Caco-2 (cell line): Measurements from ENCODE around the gene DRC7. TPM values are rescaled to one million over a fixed set of nuclear protein-coding genes. Genes with fewer than 3 reads are reported as not detected.

ENCODE experiments used
- BruUV-seq: library from RNA; stranded (reverse); fragments of 400-500 nt; replicated peaks from 2 replicates; lab custom pipeline; 2021; lab: Mats Ljungman, UMichigan
- CTCF ChIA-PET: fragments of 300-600 bp; sonication (Branson Sonifier 250); formaldehyde crosslinking; loops from one replicate; lab custom pipeline; 2022; ENCODE audit warnings: antibody characterized with exemption; lab: Charles Lee
- POLR2A ChIA-PET: fragments of 300-600 bp; sonication (Branson Sonifier 250); formaldehyde crosslinking; loops from one replicate; lab custom pipeline; 2022; ENCODE audit warnings: antibody characterized with exemption; lab: Charles Lee
- DNase-seq, 2 experiments: peaks; one replicate each; pipeline versions ENCODE4 v3.0.0 to v3.0.0-alpha.2; 2020 to 2022
- H3K27me3 ChIP-seq: replicated peaks from 2 replicates; pipeline ENCODE4 v1.6.0; 2011; ENCODE audit warnings: low read length; ENCODE audit not compliant: control insufficient read depth, insufficient read depth
- H3K36me3 ChIP-seq: 2 replicates; pipeline ENCODE4 v1.5.1; 2011; ENCODE audit warnings: low read length; ENCODE audit not compliant: control insufficient read depth, insufficient read depth
- H3K4me1 ChIP-seq: fragments of 250-450 bp; sonication (Bioruptor Pico); 2 replicates; pipeline ENCODE4 v1.5.1; 2020; ENCODE audit warnings: mild to moderate bottlenecking
- H3K4me3 ChIP-seq: 2 replicates; pipeline ENCODE4 v1.5.1; 2011; ENCODE audit warnings: low read depth, mild to moderate bottlenecking, control low read depth, low read length
- H3K9me3 ChIP-seq: fragments of 250-450 bp; sonication (Bioruptor Pico); 2 replicates; pipeline ENCODE4 v1.5.1; 2020; ENCODE audit warnings: mild to moderate bottlenecking, moderate library complexity
- H3K27ac Mint-ChIP-seq: one replicate; pipeline ENCODE4 v1.8.0; 2022; ENCODE audit warnings: mixed read lengths; ENCODE audit not compliant: unreplicated experiment
- H3K27me3 Mint-ChIP-seq: one replicate; pipeline ENCODE4 v1.8.0; 2022; ENCODE audit warnings: mixed read lengths; ENCODE audit not compliant: insufficient read depth, unreplicated experiment
- H3K36me3 Mint-ChIP-seq: one replicate; pipeline ENCODE4 v1.8.0; 2022; ENCODE audit warnings: mild to moderate bottlenecking, mixed read lengths; ENCODE audit not compliant: insufficient read depth, unreplicated experiment
- H3K4me1 Mint-ChIP-seq: one replicate; pipeline ENCODE4 v1.8.0; 2022; ENCODE audit warnings: low read depth, mixed read lengths; ENCODE audit not compliant: unreplicated experiment
- H3K4me3 Mint-ChIP-seq: one replicate; pipeline ENCODE4 v1.8.0; 2022; ENCODE audit warnings: mild to moderate bottlenecking, moderate library complexity, mixed read lengths; ENCODE audit not compliant: unreplicated experiment
- H3K9me3 Mint-ChIP-seq: one replicate; pipeline ENCODE4 v1.8.0; 2022; ENCODE audit warnings: mixed read lengths; ENCODE audit not compliant: unreplicated experiment
- intact Hi-C: fragments of 100-400 bp; cut with micrococcal nuclease; formaldehyde crosslinking; loops from one replicate; pipeline ENCODE4 v1.10.0; 2022; ENCODE audit not compliant: unreplicated experiment
- total RNA-seq: library from RNA; stranded (reverse); gene quantifications from 2 replicates; pipeline ENCODE4 v1.2.3, GENCODE V29; 2022
- TF ChIP-seq, protein P1 (sequence below), 2 experiments: fragments of 200-600 bp in 1 of 2; IDR thresholded peaks; 1 replicate in 1 of 2; 2 replicates in 1 of 2; pipeline versions ENCODE4 v1.5.1 to v1.8.0; 2011 to 2022; ENCODE audit warnings: antibody characterized with exemption in 1 of 2, control low read depth in 1 of 2, inconsistent platforms in 1 of 2, low read depth in 1 of 2, low read length in 1 of 2, mild to moderate bottlenecking in 1 of 2, moderate library complexity in 1 of 2; ENCODE audit not compliant: insufficient read depth in 1 of 2, severe bottlenecking in 1 of 2, unreplicated experiment in 1 of 2

Gene DRC7
- total RNA-seq, 1 experiment from 2014 or later = 1.1 TPM

DNA sequence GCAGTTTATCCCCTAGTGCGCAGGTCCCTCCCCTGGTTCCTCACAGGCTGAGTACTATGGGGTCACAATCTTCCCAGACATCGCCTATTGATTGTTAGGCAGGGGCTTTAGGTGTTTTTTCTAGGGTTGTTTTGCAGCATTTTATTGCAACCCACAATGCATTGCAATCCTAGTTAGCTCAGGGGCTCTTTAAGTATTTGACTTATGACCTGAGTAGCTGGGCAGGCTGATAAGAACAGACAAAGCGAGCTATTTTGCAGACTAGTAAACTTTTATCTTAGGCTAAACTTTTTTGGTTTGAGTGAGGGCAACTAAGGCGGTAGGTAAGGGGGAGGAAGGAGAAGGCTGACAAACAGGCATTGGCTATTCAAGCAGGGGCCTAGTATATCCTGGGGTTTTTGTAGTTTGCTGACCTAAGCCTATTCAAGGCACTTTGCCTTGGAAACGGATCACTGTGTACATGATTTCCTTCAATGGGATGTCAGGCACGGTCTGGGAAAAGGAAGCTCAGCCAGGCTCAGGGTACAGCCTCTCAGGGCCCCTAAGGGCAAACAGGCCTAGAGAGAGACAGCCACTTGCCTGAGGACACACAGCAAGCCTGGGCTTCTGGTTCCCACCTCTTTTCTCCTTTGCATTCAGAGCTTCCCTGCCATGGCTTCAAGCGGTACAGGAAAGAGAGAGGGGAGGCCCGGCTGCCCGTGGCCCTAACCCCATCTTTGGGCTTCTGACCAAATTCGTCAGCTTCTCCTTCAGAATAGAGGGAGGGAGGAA lies 6.4 kb downstream of the DRC7 start:
- intact Hi-C loops = loop anchor here (1.0 to 5.0 kb wide), 3 partner anchors 24 to 34 kb away; partner anchors contain the start of genes ADGRG3 and KATNB1
- H3K27ac Mint-ChIP-seq = peak overlapping the region; percentile 97

DNA sequence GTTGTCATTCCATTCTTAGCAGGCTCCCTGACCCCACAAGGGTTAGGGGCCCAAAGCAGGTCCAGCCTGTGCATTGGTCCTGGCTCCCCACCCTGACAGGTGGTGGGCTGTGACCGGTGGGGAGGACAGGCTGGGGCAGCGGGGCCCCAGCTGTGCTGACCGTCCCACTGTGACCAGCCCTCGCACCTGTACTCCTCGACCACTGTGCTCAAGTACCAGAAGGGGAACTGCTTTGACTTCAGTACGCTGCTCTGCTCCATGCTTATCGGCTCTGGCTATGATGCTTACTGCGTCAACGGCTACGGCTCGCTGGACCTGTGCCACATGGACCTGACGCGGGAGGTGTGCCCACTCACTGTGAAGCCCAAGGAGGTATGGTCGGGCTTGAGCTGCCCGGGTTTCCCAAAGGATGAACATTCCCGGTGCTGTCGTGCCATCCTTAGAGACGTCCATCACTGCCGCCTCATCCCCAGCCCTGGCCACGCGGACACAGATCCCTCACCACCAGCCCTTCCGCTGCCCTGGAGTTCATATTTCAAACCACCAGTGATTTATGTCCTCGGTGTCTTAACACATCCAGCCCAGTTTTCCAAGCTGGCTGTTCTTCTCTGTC lies 7.3 kb downstream of the DRC7 start:
- Histone ChIP-seq H3K4me1 (peaks cover 58% of the 10 kb centered on the region), H3K4me3 (no peak overlapping the region), H3K36me3 (no peaks in the 10 kb centered on the region), H3K27me3 (no peaks in the 10 kb centered on the region), H3K9me3 (no peaks in the 10 kb centered on the region)
- peak in 1 of 2 experiments; percentile 27 for DNase-seq
- H3K27ac Mint-ChIP-seq = peak overlapping the region; percentile 97
- no TSS peak for BruUV-seq
- H3K4me3 Mint-ChIP-seq = peak overlapping the region; percentile 45
- POLR2A ChIA-PET = interaction anchor here (0.6 to 2.1 kb wide), 2 partner anchors 34 to 240 kb away, joined by 3 to 18 read pairs; partner anchors contain the start of gene KATNB1
- peaks cover 10% of the 10 kb centered on the region for H3K9me3 Mint-ChIP-seq
- TF ChIP-seq, protein P1, sequence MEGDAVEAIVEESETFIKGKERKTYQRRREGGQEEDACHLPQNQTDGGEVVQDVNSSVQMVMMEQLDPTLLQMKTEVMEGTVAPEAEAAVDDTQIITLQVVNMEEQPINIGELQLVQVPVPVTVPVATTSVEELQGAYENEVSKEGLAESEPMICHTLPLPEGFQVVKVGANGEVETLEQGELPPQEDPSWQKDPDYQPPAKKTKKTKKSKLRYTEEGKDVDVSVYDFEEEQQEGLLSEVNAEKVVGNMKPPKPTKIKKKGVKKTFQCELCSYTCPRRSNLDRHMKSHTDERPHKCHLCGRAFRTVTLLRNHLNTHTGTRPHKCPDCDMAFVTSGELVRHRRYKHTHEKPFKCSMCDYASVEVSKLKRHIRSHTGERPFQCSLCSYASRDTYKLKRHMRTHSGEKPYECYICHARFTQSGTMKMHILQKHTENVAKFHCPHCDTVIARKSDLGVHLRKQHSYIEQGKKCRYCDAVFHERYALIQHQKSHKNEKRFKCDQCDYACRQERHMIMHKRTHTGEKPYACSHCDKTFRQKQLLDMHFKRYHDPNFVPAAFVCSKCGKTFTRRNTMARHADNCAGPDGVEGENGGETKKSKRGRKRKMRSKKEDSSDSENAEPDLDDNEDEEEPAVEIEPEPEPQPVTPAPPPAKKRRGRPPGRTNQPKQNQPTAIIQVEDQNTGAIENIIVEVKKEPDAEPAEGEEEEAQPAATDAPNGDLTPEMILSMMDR (IDR thresholded peaks at IDR 0.05; ENCODE audit: insufficient read depth in 1 of 2, low read depth in 1 of 2, low read length in 1 of 2, severe bottlenecking in 1 of 2, unreplicated experiment in 1 of 2) = no peak
- no peaks in the 10 kb centered on the region for H3K36me3 Mint-ChIP-seq
- CTCF ChIA-PET = interaction anchor here (1.2 to 2.3 kb wide), 6 partner anchors 18 to 111 kb away, joined by 4 to 18 read pairs (median 6); partner anchors contain the start of gene KATNB1
- H3K4me1 Mint-ChIP-seq = peaks cover 35% of the 10 kb centered on the region
- intact Hi-C loops = loop anchor here (1.0 to 5.0 kb wide), 3 partner anchors 25 to 35 kb away; partner anchors contain the start of genes ADGRG3 and KATNB1
- no peaks in the 10 kb centered on the region for H3K27me3 Mint-ChIP-seq

More for the DNA sequence above, 6.4 kb downstream of the DRC7 start:
- no peak overlapping the region for H3K4me3 ChIP-seq
- POLR2A ChIA-PET = interaction anchor here (0.6 to 2.1 kb wide), 4 partner anchors 35 to 239 kb away, joined by 3 to 18 read pairs (median 3); partner anchors contain the start of gene KATNB1
- Mint-ChIP-seq H3K4me1 (peaks cover 35% of the 10 kb centered on the region), H3K27me3 (no peaks in the 10 kb centered on the region), H3K36me3 (no peaks in the 10 kb centered on the region), H3K9me3 (peaks cover under 1% of the 10 kb centered on the region), H3K4me3 (peak overlapping the region; percentile 45)
- H3K27me3 ChIP-seq = no peaks in the 10 kb centered on the region
- H3K9me3 ChIP-seq = no peaks in the 10 kb centered on the region
- H3K36me3 ChIP-seq = no peaks in the 10 kb centered on the region
- CTCF ChIA-PET = interaction anchor here (0.6 to 2.3 kb wide), 8 partner anchors 19 to 110 kb away, joined by 3 to 18 read pairs (median 4); partner anchors contain the start of gene KATNB1
- peak; percentile 86 to 88 for DNase-seq
- H3K4me1 ChIP-seq = peaks cover 63% of the 10 kb centered on the region
- TF ChIP-seq, protein P1 (IDR thresholded peaks at IDR 0.05; ENCODE audit: insufficient read depth in 1 of 2, low read depth in 1 of 2, low read length in 1 of 2, severe bottlenecking in 1 of 2, unreplicated experiment in 1 of 2) = no peak
- TSS peak; percentile 82 for BruUV-seq
